Measurements from ENCODE around the gene DAB1. TPM values are rescaled to one million over a fixed set of nuclear protein-coding genes. Genes with fewer than 3 reads are reported as not detected.

The DAB1 gene
- total RNA-seq, 6 experiments from 2014 or later, result 0.76 to 1.9 (median 1.1) TPM

DNA sequence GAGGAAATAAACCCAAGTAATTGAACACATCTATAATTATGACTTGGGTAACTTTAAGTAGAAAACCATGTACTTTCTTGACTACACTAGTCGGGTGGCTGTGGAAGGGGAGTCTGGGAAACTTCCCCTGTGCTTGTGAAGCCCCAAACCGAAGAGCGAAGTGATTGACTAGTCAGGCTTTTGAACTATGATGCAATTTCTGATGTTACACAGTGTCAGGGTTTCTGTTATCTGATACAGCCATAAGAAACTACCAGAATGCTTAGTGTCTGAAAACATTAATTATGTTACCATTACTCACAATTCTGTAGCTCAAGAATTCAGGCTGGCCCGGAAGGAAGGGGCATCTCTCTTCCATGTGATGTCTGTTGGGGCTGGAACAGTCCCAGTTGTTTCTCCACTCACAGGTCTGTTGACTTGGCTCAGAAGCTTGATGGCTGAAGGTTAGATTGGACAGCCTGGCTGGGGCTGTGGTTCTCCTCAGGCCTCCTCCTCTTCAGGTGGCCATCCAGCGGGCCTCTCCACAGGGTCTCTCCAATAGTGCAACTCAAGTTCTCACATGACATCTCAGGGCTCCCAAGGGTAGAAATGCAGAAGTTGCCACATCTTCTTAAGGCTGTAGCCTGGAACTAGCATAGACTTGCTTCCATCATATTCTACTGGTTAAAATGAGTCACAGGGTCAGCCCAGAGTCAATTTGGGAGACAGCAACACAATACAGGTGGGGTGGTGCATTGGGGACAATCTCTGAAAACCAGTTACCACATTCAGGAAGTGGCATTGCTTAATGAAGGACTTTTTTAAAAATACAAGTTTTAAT, 449.7 kb downstream of the DAB1 start:
- Histone ChIP-seq H3K27me3 (no peaks in the 10 kb centered on the region), H3K27ac (peak overlapping the region in 2 of 3 donors; percentile 72 to 75), H3K9me3 (no peaks in the 10 kb centered on the region), H3K36me3 (no peaks in the 10 kb centered on the region), H3K4me3 (no peak overlapping the region), H3K4me1 (peaks cover 0 to 9% (median 3%) of the 10 kb centered on the region in 4 donors)
- TF ChIP-seq, protein P1, sequence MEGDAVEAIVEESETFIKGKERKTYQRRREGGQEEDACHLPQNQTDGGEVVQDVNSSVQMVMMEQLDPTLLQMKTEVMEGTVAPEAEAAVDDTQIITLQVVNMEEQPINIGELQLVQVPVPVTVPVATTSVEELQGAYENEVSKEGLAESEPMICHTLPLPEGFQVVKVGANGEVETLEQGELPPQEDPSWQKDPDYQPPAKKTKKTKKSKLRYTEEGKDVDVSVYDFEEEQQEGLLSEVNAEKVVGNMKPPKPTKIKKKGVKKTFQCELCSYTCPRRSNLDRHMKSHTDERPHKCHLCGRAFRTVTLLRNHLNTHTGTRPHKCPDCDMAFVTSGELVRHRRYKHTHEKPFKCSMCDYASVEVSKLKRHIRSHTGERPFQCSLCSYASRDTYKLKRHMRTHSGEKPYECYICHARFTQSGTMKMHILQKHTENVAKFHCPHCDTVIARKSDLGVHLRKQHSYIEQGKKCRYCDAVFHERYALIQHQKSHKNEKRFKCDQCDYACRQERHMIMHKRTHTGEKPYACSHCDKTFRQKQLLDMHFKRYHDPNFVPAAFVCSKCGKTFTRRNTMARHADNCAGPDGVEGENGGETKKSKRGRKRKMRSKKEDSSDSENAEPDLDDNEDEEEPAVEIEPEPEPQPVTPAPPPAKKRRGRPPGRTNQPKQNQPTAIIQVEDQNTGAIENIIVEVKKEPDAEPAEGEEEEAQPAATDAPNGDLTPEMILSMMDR (IDR thresholded peaks at IDR 0.05), result no peak
- no peak for TF ChIP-seq POLR2A (IDR thresholded peaks at IDR 0.05)
- intact Hi-C loops (cut with DNase I), result no loop called here
- DNase-seq (peak in 1 of 3 donors; percentile 57), ATAC-seq (peak; percentile 68 to 80 (median 74))
- WGBS (ENCODE audit: insufficient coverage, low coverage, low lambda C conversion rate, missing lambda C conversion rate), result 30% methylated on average over 4 of the region's 5 CpGs

DNA sequence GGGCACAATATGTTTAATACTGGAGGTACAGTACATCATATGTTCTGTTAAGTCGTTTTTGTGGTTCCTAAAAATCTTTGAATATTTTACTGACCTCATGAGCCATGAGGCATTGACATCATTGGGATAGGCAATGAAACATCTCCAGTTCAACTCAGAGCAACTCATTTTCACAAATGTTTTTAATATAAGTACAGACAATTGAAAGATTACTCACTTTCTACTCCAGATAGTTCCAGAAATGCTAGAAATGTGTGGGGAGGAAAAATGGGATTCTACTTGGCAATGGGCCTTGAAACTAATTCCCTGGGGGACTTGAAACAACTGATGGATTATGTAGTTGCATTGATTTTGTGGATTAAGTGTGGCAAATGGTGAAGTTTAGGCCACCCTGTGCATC, 450.9 kb downstream of the DAB1 start:
- Histone ChIP-seq H3K4me3 (no peak overlapping the region), H3K27me3 (no peaks in the 10 kb centered on the region), H3K9me3 (no peaks in the 10 kb centered on the region), H3K36me3 (no peaks in the 10 kb centered on the region), H3K27ac (peak overlapping the region in 1 of 3 donors; percentile 75), H3K4me1 (peaks cover 0 to 15% (median 3%) of the 10 kb centered on the region in 4 donors)
- no peak for DNase-seq
- ATAC-seq, result no peak
- WGBS (ENCODE audit: insufficient coverage, low coverage, low lambda C conversion rate, missing lambda C conversion rate), result 53% methylated on average over 1 of the region's 1 CpG
- TF ChIP-seq, protein P1 (IDR thresholded peaks at IDR 0.05), result no peak
- no peak for TF ChIP-seq POLR2A (IDR thresholded peaks at IDR 0.05)
- intact Hi-C loops (cut with DNase I), result no loop called here

DNA sequence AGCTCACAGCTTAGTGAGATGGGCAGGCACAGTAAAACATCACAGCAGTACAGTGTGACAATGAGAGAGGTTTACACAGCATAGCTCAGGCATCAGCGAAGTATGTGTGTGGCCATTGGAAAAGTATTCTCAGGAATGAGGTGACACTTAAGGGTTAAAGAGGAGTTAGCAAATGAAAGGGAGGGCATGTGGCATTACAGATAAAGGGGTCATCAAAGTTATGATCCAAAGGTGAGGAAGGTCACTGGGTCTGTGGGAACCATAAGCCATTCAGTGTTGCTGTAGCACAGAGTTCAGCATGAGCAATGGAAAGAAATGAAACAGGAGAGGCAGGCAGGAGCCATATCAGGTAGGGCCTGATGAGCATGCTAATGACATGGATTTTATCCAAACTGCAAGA, 453.6 kb downstream of the DAB1 start:
- no peak overlapping the region for H3K4me3 ChIP-seq
- DNase-seq (no peak), ATAC-seq (no peak)
- intact Hi-C loops (cut with DNase I), result no loop called here
- 88% methylated on average over 1 of the region's 1 CpG for WGBS (ENCODE audit: insufficient coverage, low coverage, low lambda C conversion rate, missing lambda C conversion rate)
- no peaks in the 10 kb centered on the region for H3K36me3 ChIP-seq
- H3K27me3 ChIP-seq, result no peaks in the 10 kb centered on the region
- TF ChIP-seq, protein P1 (IDR thresholded peaks at IDR 0.05), result no peak
- TF ChIP-seq POLR2A (IDR thresholded peaks at IDR 0.05), result no peak
- no peaks in the 10 kb centered on the region for H3K9me3 ChIP-seq
- H3K4me1 ChIP-seq, result peaks cover 0 to 30% (median 3%) of the 10 kb centered on the region in 4 donors
- no peak overlapping the region for H3K27ac ChIP-seq

DNA sequence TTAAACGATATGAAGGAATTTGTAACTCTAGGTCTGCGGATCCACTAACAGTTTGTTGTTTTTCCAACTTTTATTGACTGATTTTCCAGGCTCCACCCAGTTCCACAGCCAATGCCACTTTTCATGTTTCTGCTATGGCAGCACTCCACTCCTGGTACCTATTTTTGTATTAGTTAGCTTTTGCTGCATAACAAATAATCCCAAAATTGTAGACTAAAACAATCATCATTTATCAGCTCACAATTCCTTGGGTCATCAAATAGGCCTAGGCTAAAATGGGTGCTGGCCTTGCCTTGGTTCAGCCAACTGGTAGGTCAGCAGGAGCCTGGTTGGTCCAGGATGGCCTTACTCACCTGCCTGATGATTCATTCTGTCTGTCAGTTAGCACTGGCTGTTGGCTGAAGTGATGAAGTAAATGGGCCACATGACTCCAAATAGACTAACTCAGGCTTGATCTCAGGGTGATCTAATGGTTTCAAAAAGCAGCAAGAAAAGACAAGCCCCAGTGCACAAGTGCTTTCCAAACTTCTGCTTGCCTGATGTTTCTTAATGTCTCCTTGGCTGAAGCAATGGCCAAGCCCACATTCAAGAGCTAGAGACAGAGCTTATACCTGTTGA, 454.9 kb downstream of the DAB1 start:
- peak in 1 of 4 donors; percentile 11 for ATAC-seq
- Histone ChIP-seq H3K27me3 (no peaks in the 10 kb centered on the region), H3K9me3 (no peaks in the 10 kb centered on the region), H3K27ac (peak overlapping the region; percentile 94 to 98 (median 94)), H3K36me3 (no peaks in the 10 kb centered on the region), H3K4me3 (no peak overlapping the region), H3K4me1 (peaks cover 0 to 23% (median under 1%) of the 10 kb centered on the region in 4 donors)
- 38% methylated on average over 2 of the region's 2 CpGs for WGBS (ENCODE audit: insufficient coverage, low coverage, low lambda C conversion rate, missing lambda C conversion rate)
- intact Hi-C loops (cut with DNase I), result loop anchor here in 1 of 2 donors (5.0 kb wide), 1 partner anchor 57 kb away; no protein-coding TSS in a partner anchor
- no peak for DNase-seq
- TF ChIP-seq POLR2A (IDR thresholded peaks at IDR 0.05), result peak; percentile 7
- TF ChIP-seq, protein P1 (IDR thresholded peaks at IDR 0.05), result no peak

Measured in right lobe of liver (tissue), 6 donors.